B cell (primary cell): Measurements from ENCODE around the gene FERD3L.

Source experiments
- CTCF ChIP-seq: fragments of 200-600 bp; IDR thresholded peaks from one replicate; pipeline ENCODE4 v1.8.0; 2022; ENCODE audit warnings: antibody characterized with exemption, mild to moderate bottlenecking
- EZH2 ChIP-seq: IDR thresholded peaks from 2 replicates; pipeline ENCODE4 v1.6.1; 2012; ENCODE audit warnings: borderline replicate concordance, low read depth, mild to moderate bottlenecking, moderate library complexity, low read length; ENCODE audit not compliant: insufficient read depth, poor library complexity, severe bottlenecking

- TF ChIP-seq CTCF (no peak), EZH2 (no peak)
Observed at GRCh38 chr7:19117091-19117869, 27.9 kb downstream of the FERD3L start, which contains the start of gene TWIST1.
